HCT116 (cell line): ENCODE measurements around the gene SERINC5. TPM values are rescaled to one million over a fixed set of nuclear protein-coding genes. Genes with fewer than 3 reads are reported as not detected.

ENCODE experiments used
- ATAC-seq: fragments of 200-7000 bp; cut with Tn5 transposase; 2 replicates; pipeline ENCODE4 v1.9.1; 2020; ENCODE audit warnings: mild to moderate bottlenecking, moderate library complexity
- BruUV-seq: library from RNA; stranded (reverse); fragments of 400-500 nt; replicated peaks from 2 replicates; lab custom pipeline; 2021; lab: Mats Ljungman, UMichigan
- CTCF ChIA-PET: fragments of 300-600 bp; sonication (Branson Sonifier 250); formaldehyde crosslinking; loops from one replicate; lab custom pipeline; 2021; ENCODE audit warnings: antibody characterized with exemption; lab: Charles Lee
- POLR2A ChIA-PET: fragments of 300-600, 350-600 bp; sonication (Branson Sonifier 250); formaldehyde crosslinking; loops from one replicate; lab custom pipeline; 2021; ENCODE audit warnings: antibody characterized with exemption; lab: Charles Lee
- RAD21 ChIA-PET, 2 experiments: fragments of 300-600 bp; sonication (Branson Sonifier 250); formaldehyde crosslinking; loops; one replicate each; lab custom pipeline; 2023; ENCODE audit warnings: low total read pairs in 2 of 2; ENCODE audit not compliant: uncharacterized antibody in 2 of 2, unreplicated experiment in 2 of 2, low non-redundant PET in 1 of 2; lab: Charles Lee
- DNase-seq: peaks from one replicate; pipeline ENCODE4 v3.0.0-alpha.2; 2010; ENCODE audit warnings: low read depth, low spot score
- H2AFZ ChIP-seq: fragments of 200-600 bp; shearing (Covaris generic), sonication (generic); 2 replicates; pipeline ENCODE4 v1.6.1; 2017; ENCODE audit warnings: low read depth, mixed run types, mixed read lengths, antibody characterized with exemption, low read length; ENCODE audit not compliant: poor library complexity, severe bottlenecking
- H3K27ac ChIP-seq: 2 replicates; pipeline ENCODE4 v1.5.1; 2012; ENCODE audit warnings: low read depth, low read length
- H3K27me3 ChIP-seq: fragments of 200-600 bp; sonication (generic); 2 replicates; pipeline ENCODE4 v1.6.1; 2016; ENCODE audit warnings: mixed run types, low read length, mixed read lengths; ENCODE audit not compliant: insufficient read depth
- H3K36me3 ChIP-seq, 2 experiments: fragments of 200-500 bp in 1 of 2; fragments of 200-600 bp in 1 of 2; sonication (Bioruptor generic) in 1 of 2; sonication (generic) in 1 of 2; 2 replicates each; pipeline versions ENCODE4 v1.5.1 to v1.6.1; 2014 to 2016; ENCODE audit warnings: low read length in 2 of 2, inconsistent platforms in 1 of 2, mixed read lengths in 1 of 2, mixed run types in 1 of 2; ENCODE audit not compliant: insufficient read depth in 2 of 2, control insufficient read depth in 1 of 2
- H3K4me1 ChIP-seq, 2 experiments: fragments of 200-600 bp in 1 of 2; sonication (generic) in 1 of 2; 2 replicates each; pipeline versions ENCODE4 v1.5.1 to v1.6.1; 2012 to 2017; ENCODE audit warnings: low read length in 2 of 2, inconsistent platforms in 1 of 2, mild to moderate bottlenecking in 1 of 2, mixed read lengths in 1 of 2, mixed run types in 1 of 2, moderate library complexity in 1 of 2; ENCODE audit not compliant: insufficient read depth in 2 of 2, control insufficient read depth in 1 of 2
- H3K4me2 ChIP-seq: fragments of 200-600 bp; sonication (generic); 2 replicates; pipeline ENCODE4 v1.6.1; 2017; ENCODE audit warnings: mixed run types, low read length, mixed read lengths
- H3K4me3 ChIP-seq, 2 experiments: fragments of 200-600 bp in 1 of 2; sonication (generic) in 1 of 2; replicated peaks in 1 of 2; 2 replicates each; pipeline ENCODE4 v1.5.1; 2011 to 2016; ENCODE audit warnings: low read length in 2 of 2, control low read depth in 1 of 2, low read depth in 1 of 2, mild to moderate bottlenecking in 1 of 2, mixed read lengths in 1 of 2, mixed run types in 1 of 2
- H3K79me2 ChIP-seq: fragments of 200-600 bp; sonication (generic); 2 replicates; pipeline ENCODE4 v1.6.1; 2017; ENCODE audit warnings: mild to moderate bottlenecking, mixed run types, low read length, moderate library complexity, mixed read lengths; ENCODE audit not compliant: insufficient read depth
- H3K9ac ChIP-seq: fragments of 200-600 bp; sonication (generic); 2 replicates; pipeline ENCODE4 v1.6.1; 2016; ENCODE audit warnings: low read length, mixed read lengths
- H3K9me2 ChIP-seq: fragments of 200-600 bp; sonication (generic), shearing (Covaris generic); 2 replicates; pipeline ENCODE4 v1.6.1; 2017; ENCODE audit warnings: mixed run types, mild to moderate bottlenecking, moderate library complexity; ENCODE audit not compliant: insufficient read depth
- H3K9me3 ChIP-seq, 2 experiments: fragments of 200-500 bp in 1 of 2; fragments of 200-600 bp in 1 of 2; sonication (Bioruptor generic) in 1 of 2; sonication (generic) in 1 of 2; 2 replicates each; pipeline ENCODE4 v1.6.1; 2014 to 2017; ENCODE audit warnings: low read length in 2 of 2, mixed read lengths in 2 of 2, inconsistent platforms in 1 of 2, low read depth in 1 of 2, mild to moderate bottlenecking in 1 of 2, mixed run types in 1 of 2, moderate library complexity in 1 of 2; ENCODE audit not compliant: control insufficient read depth in 1 of 2, insufficient read depth in 1 of 2
- H4K20me1 ChIP-seq: fragments of 200-600 bp; sonication (generic), shearing (Covaris generic); 2 replicates; pipeline ENCODE4 v1.6.1; 2017; ENCODE audit warnings: mixed run types, mild to moderate bottlenecking, moderate library complexity; ENCODE audit not compliant: insufficient read depth
- CBX3 ChIP-seq: IDR thresholded peaks from 2 replicates; pipeline ENCODE4 v1.6.1; 2012; ENCODE audit warnings: low read depth
- EGR1 ChIP-seq: IDR thresholded peaks from 2 replicates; pipeline ENCODE4 v1.6.1; 2012; ENCODE audit warnings: low read depth
- EZH2 ChIP-seq: fragments of 200-600 bp; sonication (generic); IDR thresholded peaks from 2 replicates; pipeline ENCODE4 v1.6.1; 2017; ENCODE audit warnings: antibody characterized with exemption, mixed run types
- EZH2phosphoT487 ChIP-seq: fragments of 200-600 bp; IDR thresholded peaks from 2 replicates; pipeline ENCODE4 v1.6.1; 2018; ENCODE audit warnings: antibody characterized with exemption, borderline replicate concordance
- FOSL1 ChIP-seq: IDR thresholded peaks from 2 replicates; pipeline ENCODE4 v1.6.1; 2012; ENCODE audit warnings: low read depth
- POLR2A ChIP-seq: IDR thresholded peaks from 2 replicates; pipeline ENCODE4 v1.7.0; 2011; ENCODE audit warnings: borderline replicate concordance; ENCODE audit not compliant: insufficient read depth, insufficient read length; ENCODE audit errors: extremely low read depth
- POLR2AphosphoS5 ChIP-seq: IDR thresholded peaks from 2 replicates; pipeline ENCODE4 v1.6.1; 2011; ENCODE audit warnings: mild to moderate bottlenecking, low read depth, low read length, moderate library complexity
- RAD21 ChIP-seq: IDR thresholded peaks from 2 replicates; pipeline ENCODE4 v1.6.1; 2012; ENCODE audit warnings: low read depth, mild to moderate bottlenecking
- SIN3A ChIP-seq: IDR thresholded peaks from 2 replicates; pipeline ENCODE4 v1.6.1; 2012; ENCODE audit warnings: low read depth
- SP1 ChIP-seq: IDR thresholded peaks from 2 replicates; pipeline ENCODE4 v1.6.1; 2012; ENCODE audit warnings: low read depth
- SRF ChIP-seq: IDR thresholded peaks from 2 replicates; pipeline ENCODE4 v1.6.1; 2012; ENCODE audit warnings: low read depth
- TCF7L2 ChIP-seq: IDR thresholded peaks from 2 replicates; pipeline ENCODE4 v1.7.0; 2011; ENCODE audit warnings: borderline replicate concordance, inconsistent platforms; ENCODE audit not compliant: insufficient read depth, insufficient read length; ENCODE audit errors: extremely low read depth
- YY1 ChIP-seq: IDR thresholded peaks from 2 replicates; pipeline ENCODE4 v1.6.1; 2011; ENCODE audit warnings: low read length, low read depth, moderate library complexity, mild to moderate bottlenecking; ENCODE audit not compliant: insufficient replicate concordance; ENCODE audit errors: extremely low read depth
- ZNF274 ChIP-seq: fragments of 200-500 bp; sonication (Bioruptor generic); IDR thresholded peaks from 2 replicates; pipeline ENCODE4 v1.6.1; 2014; ENCODE audit warnings: mild to moderate bottlenecking, low read depth, low read length, inconsistent platforms
- intact Hi-C: fragments of 100-400 bp; cut with micrococcal nuclease; formaldehyde crosslinking; loops from 2 replicates; pipeline ENCODE4 v1.10.0; 2022
- total RNA-seq: library from RNA; stranded (reverse); gene quantifications from one replicate; pipeline ENCODE4 v1.2.1, GENCODE V29; 2021; ENCODE audit not compliant: unreplicated experiment
- TF ChIP-seq, protein P1 (sequence below): IDR thresholded peaks from 2 replicates; pipeline ENCODE4 v1.6.1; 2011; ENCODE audit warnings: mild to moderate bottlenecking, low read length, moderate library complexity; ENCODE audit not compliant: insufficient replicate concordance; ENCODE audit errors: extremely low read depth
- TF ChIP-seq, protein P2 (sequence below): IDR thresholded peaks from 2 replicates; pipeline ENCODE4 v1.6.1; 2012
- TF ChIP-seq, protein P3 (sequence below): IDR thresholded peaks from 2 replicates; pipeline ENCODE4 v1.6.1; 2012
- TF ChIP-seq, protein P4 (sequence below): IDR thresholded peaks from 2 replicates; pipeline ENCODE4 v1.6.1; 2012; ENCODE audit warnings: low read depth

Gene SERINC5
- total RNA-seq, 1 experiment from 2014 or later: 39.3 TPM

DNA sequence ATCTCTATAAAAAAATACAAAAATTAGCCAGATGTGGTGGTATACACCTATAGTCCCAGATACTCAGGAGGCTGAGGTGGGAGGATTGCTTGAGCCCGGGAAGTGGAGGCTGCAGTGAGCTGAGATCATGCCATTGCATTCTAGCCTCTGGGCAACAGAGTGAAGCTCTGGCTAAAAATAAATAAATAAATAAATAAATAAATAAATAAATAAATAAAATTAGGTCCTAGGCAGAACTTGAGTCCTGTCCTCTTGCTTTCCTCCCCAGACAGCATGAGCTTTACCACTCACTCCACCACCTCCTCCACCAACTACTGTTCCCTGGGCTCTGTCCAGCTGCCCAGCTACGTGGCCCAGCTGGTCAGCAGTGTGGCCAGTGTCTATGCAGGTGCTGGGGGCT lies 32.3 kb upstream of the SERINC5 start:
- Histone ChIP-seq H3K27me3 (no peaks in the 10 kb centered on the region), H3K27ac (no peak overlapping the region), H3K79me2 (no peaks in the 10 kb centered on the region), H3K9ac (no peak overlapping the region), H3K9me2 (no peaks in the 10 kb centered on the region), H3K4me2 (no peak overlapping the region), H2AFZ (no peak overlapping the region), H3K4me3 (no peak overlapping the region), H4K20me1 (no peaks in the 10 kb centered on the region), H3K36me3 (no peaks in the 10 kb centered on the region), H3K4me1 (no peaks in the 10 kb centered on the region), H3K9me3 (no peaks in the 10 kb centered on the region)
- ATAC-seq (no peak), DNase-seq (no peak)
- POLR2A ChIA-PET: no interaction called here
- CTCF ChIA-PET: no interaction called here
- TF ChIP-seq ZNF274: no peak
- TF ChIP-seq, protein P1, sequence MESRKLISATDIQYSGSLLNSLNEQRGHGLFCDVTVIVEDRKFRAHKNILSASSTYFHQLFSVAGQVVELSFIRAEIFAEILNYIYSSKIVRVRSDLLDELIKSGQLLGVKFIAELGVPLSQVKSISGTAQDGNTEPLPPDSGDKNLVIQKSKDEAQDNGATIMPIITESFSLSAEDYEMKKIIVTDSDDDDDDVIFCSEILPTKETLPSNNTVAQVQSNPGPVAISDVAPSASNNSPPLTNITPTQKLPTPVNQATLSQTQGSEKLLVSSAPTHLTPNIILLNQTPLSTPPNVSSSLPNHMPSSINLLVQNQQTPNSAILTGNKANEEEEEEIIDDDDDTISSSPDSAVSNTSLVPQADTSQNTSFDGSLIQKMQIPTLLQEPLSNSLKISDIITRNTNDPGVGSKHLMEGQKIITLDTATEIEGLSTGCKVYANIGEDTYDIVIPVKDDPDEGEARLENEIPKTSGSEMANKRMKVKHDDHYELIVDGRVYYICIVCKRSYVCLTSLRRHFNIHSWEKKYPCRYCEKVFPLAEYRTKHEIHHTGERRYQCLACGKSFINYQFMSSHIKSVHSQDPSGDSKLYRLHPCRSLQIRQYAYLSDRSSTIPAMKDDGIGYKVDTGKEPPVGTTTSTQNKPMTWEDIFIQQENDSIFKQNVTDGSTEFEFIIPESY: no peak
- TF ChIP-seq EZH2phosphoT487: no peak
- TF ChIP-seq RAD21: no peak
- no peak for TF ChIP-seq TCF7L2
- TF ChIP-seq, protein P2, sequence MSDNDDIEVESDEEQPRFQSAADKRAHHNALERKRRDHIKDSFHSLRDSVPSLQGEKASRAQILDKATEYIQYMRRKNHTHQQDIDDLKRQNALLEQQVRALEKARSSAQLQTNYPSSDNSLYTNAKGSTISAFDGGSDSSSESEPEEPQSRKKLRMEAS: no peak
- no peak for TF ChIP-seq EGR1
- TF ChIP-seq, protein P3, sequence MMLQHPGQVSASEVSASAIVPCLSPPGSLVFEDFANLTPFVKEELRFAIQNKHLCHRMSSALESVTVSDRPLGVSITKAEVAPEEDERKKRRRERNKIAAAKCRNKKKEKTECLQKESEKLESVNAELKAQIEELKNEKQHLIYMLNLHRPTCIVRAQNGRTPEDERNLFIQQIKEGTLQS: no peak
- TF ChIP-seq SRF: no peak
- TF ChIP-seq CBX3: no peak
- TF ChIP-seq SIN3A: no peak
- TF ChIP-seq POLR2A: no peak
- TF ChIP-seq, protein P4, sequence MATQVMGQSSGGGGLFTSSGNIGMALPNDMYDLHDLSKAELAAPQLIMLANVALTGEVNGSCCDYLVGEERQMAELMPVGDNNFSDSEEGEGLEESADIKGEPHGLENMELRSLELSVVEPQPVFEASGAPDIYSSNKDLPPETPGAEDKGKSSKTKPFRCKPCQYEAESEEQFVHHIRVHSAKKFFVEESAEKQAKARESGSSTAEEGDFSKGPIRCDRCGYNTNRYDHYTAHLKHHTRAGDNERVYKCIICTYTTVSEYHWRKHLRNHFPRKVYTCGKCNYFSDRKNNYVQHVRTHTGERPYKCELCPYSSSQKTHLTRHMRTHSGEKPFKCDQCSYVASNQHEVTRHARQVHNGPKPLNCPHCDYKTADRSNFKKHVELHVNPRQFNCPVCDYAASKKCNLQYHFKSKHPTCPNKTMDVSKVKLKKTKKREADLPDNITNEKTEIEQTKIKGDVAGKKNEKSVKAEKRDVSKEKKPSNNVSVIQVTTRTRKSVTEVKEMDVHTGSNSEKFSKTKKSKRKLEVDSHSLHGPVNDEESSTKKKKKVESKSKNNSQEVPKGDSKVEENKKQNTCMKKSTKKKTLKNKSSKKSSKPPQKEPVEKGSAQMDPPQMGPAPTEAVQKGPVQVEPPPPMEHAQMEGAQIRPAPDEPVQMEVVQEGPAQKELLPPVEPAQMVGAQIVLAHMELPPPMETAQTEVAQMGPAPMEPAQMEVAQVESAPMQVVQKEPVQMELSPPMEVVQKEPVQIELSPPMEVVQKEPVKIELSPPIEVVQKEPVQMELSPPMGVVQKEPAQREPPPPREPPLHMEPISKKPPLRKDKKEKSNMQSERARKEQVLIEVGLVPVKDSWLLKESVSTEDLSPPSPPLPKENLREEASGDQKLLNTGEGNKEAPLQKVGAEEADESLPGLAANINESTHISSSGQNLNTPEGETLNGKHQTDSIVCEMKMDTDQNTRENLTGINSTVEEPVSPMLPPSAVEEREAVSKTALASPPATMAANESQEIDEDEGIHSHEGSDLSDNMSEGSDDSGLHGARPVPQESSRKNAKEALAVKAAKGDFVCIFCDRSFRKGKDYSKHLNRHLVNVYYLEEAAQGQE: no peak
- no peak for TF ChIP-seq EZH2
- no peak for TF ChIP-seq FOSL1
- no peak for TF ChIP-seq POLR2AphosphoS5
- TF ChIP-seq YY1: no peak
- TF ChIP-seq SP1: no peak
- RAD21 ChIA-PET: interaction anchor here in 1 of 2 experiments (1.1 kb wide), 1 partner anchor 197 kb away, joined by 4 read pairs; no protein-coding TSS in a partner anchor
- no TSS peak for BruUV-seq
- intact Hi-C loops: no loop called here
